B cell (primary cell): ENCODE results near the gene DHX57.

ENCODE experiments used
- CTCF ChIP-seq: fragments of 200-600 bp; IDR thresholded peaks from one replicate; pipeline ENCODE4 v1.8.0; 2022; ENCODE audit warnings: antibody characterized with exemption, mild to moderate bottlenecking
- EZH2 ChIP-seq: IDR thresholded peaks from 2 replicates; pipeline ENCODE4 v1.6.1; 2012; ENCODE audit warnings: borderline replicate concordance, low read depth, mild to moderate bottlenecking, moderate library complexity, low read length; ENCODE audit not compliant: insufficient read depth, poor library complexity, severe bottlenecking

- TF ChIP-seq CTCF (no peak), EZH2 (no peak)
Measured at GRCh38 chr2:38765149-38765548, 110.6 kb downstream of the DHX57 start.
